Panc1 (cell line): ENCODE data around the gene PRLR. TPM values are rescaled to one million over a fixed set of nuclear protein-coding genes. Genes with fewer than 3 reads are reported as not detected.

Experiments
- ATAC-seq: fragments of 200-7000 bp; cut with Tn5 transposase; 2 replicates; pipeline ENCODE4 v1.9.1; 2020; ENCODE audit warnings: mild to moderate bottlenecking, moderate library complexity
- BruUV-seq: library from RNA; stranded (reverse); fragments of 400-500 nt; replicated peaks from 2 replicates; lab custom pipeline; 2021; lab: Mats Ljungman, UMichigan
- CTCF ChIA-PET: fragments of 300-600 bp; sonication (Branson Sonifier 250); formaldehyde crosslinking; loops from one replicate; lab custom pipeline; 2022; ENCODE audit warnings: antibody characterized with exemption; lab: Charles Lee
- POLR2A ChIA-PET: fragments of 300-600 bp; sonication (Branson Sonifier 250); formaldehyde crosslinking; loops from one replicate; lab custom pipeline; 2022; ENCODE audit warnings: antibody characterized with exemption; lab: Charles Lee
- DNase-seq: peaks from one replicate; pipeline ENCODE4 v3.0.0-alpha.2; 2010; ENCODE audit warnings: low read depth, low spot score
- H3K27ac ChIP-seq: 2 replicates; pipeline ENCODE4 v1.5.1; 2011; ENCODE audit warnings: mild to moderate bottlenecking, low read length, inconsistent platforms
- H3K27me3 ChIP-seq: fragments of 200-500 bp; sonication (Bioruptor generic); 2 replicates; pipeline ENCODE4 v1.6.0; 2014; ENCODE audit warnings: low read length, inconsistent platforms; ENCODE audit not compliant: control insufficient read depth, insufficient read depth
- H3K36me3 ChIP-seq: fragments of 200-500 bp; sonication (Bioruptor generic); 2 replicates; pipeline ENCODE4 v1.5.1; 2014; ENCODE audit warnings: inconsistent platforms, mild to moderate bottlenecking, low read length, moderate library complexity; ENCODE audit not compliant: control insufficient read depth, insufficient read depth
- H3K4me1 ChIP-seq: 2 replicates; pipeline ENCODE4 v1.5.1; 2011; ENCODE audit warnings: inconsistent platforms, mild to moderate bottlenecking, low read length, moderate library complexity; ENCODE audit not compliant: control insufficient read depth, insufficient read depth
- H3K4me3 ChIP-seq, 2 experiments: 2 replicates each; pipeline ENCODE4 v1.5.1; 2011 to 2012; ENCODE audit warnings: low read depth in 2 of 2, low read length in 2 of 2, mild to moderate bottlenecking in 2 of 2, inconsistent platforms in 1 of 2, moderate library complexity in 1 of 2
- H3K9me3 ChIP-seq: fragments of 200-500 bp; sonication (Bioruptor generic); 2 replicates; pipeline ENCODE4 v1.5.1; 2014; ENCODE audit warnings: low read depth, mild to moderate bottlenecking, inconsistent platforms, low read length, moderate library complexity; ENCODE audit not compliant: control insufficient read depth, insufficient read depth
- CTCF ChIP-seq: fragments of 450-650 bp; IDR thresholded peaks from 2 replicates; pipeline ENCODE4 v1.5.1; 2017; ENCODE audit warnings: mild to moderate bottlenecking
- POLR2AphosphoS5 ChIP-seq: IDR thresholded peaks from 2 replicates; pipeline ENCODE4 v1.6.1; 2012; ENCODE audit warnings: mild to moderate bottlenecking, low read depth, low read length, moderate library complexity
- REST ChIP-seq, 2 experiments: IDR thresholded peaks; 2 replicates each; pipeline ENCODE4 v1.6.1; 2011 to 2012; ENCODE audit warnings: low read depth in 2 of 2, control low read depth in 1 of 2, low read length in 1 of 2, mild to moderate bottlenecking in 1 of 2, moderate library complexity in 1 of 2; ENCODE audit not compliant: insufficient read depth in 1 of 2
- SIN3A ChIP-seq: IDR thresholded peaks from 2 replicates; pipeline ENCODE4 v1.6.1; 2012; ENCODE audit warnings: low read depth, mild to moderate bottlenecking, low read length, moderate library complexity, borderline replicate concordance; ENCODE audit not compliant: insufficient read depth
- TCF7L2 ChIP-seq: IDR thresholded peaks from 2 replicates; pipeline ENCODE4 v1.6.1; 2011; ENCODE audit warnings: mild to moderate bottlenecking, low read depth, low read length, inconsistent platforms
- in situ Hi-C: cut with HindIII; loops from 2 replicates; pipeline ENCODE4 v1.10.0; 2016; ENCODE audit warnings: low sequenced_read_pairs, low pct_unique_long_range_greater_than_20kb
- intact Hi-C: fragments of 100-400 bp; cut with micrococcal nuclease; formaldehyde crosslinking; loops from one replicate; pipeline ENCODE4 v1.10.0; 2022; ENCODE audit not compliant: unreplicated experiment
- total RNA-seq: library from RNA; stranded (reverse); gene quantifications from one replicate; pipeline ENCODE4 v1.2.1, GENCODE V29; 2021; ENCODE audit not compliant: unreplicated experiment

Gene PRLR
- total RNA-seq, 1 experiment from 2014 or later, result 0.46 TPM

GRCh38 chr5:35248843-35249780, 18.8 kb upstream of the PRLR start:
- TF ChIP-seq CTCF (no peak), REST (IDR thresholded peaks at IDR 0.05; ENCODE audit: insufficient read depth in 1 of 2, low read depth in 2 of 2, low read length in 1 of 2) (no peak), SIN3A (no peak)
- H3K4me3 ChIP-seq, result no peak overlapping the region
- H3K36me3 ChIP-seq, result no peaks in the 10 kb centered on the region
- in situ Hi-C loops (no loop called here), intact Hi-C loops (no loop called here)
- no TSS peak for BruUV-seq
- H3K4me1 ChIP-seq, result no peaks in the 10 kb centered on the region
- ChIA-PET POLR2A (no interaction called here), CTCF (no interaction called here)
- no peaks in the 10 kb centered on the region for H3K27me3 ChIP-seq
- no peak overlapping the region for H3K27ac ChIP-seq
- no peak for ATAC-seq
- DNase-seq, result no peak
- no peaks in the 10 kb centered on the region for H3K9me3 ChIP-seq

- Histone ChIP-seq H3K27ac (no peak overlapping the region), H3K4me1 (no peaks in the 10 kb centered on the region), H3K4me3 (no peak overlapping the region), H3K36me3 (no peaks in the 10 kb centered on the region), H3K27me3 (no peaks in the 10 kb centered on the region), H3K9me3 (no peaks in the 10 kb centered on the region)
- intact Hi-C loops (no loop called here), in situ Hi-C loops (no loop called here)
- POLR2A ChIA-PET, result no interaction called here
- DNase-seq, result no peak
- no TSS peak for BruUV-seq
- no peak for TF ChIP-seq POLR2AphosphoS5
- TF ChIP-seq REST (IDR thresholded peaks at IDR 0.05; ENCODE audit: insufficient read depth in 1 of 2, low read depth in 2 of 2, low read length in 1 of 2), result no peak
- TF ChIP-seq CTCF, result no peak
- no peak for TF ChIP-seq SIN3A
- no peak for TF ChIP-seq TCF7L2
- CTCF ChIA-PET, result no interaction called here
- ATAC-seq, result no peak
Measured at GRCh38 chr5:35247648-35248034, 17.4 kb upstream of the PRLR start.
